SH-SY5Y (cell line): Measurements from ENCODE around the gene ILKAP.

Source experiments
- GATA2 ChIP-seq: IDR thresholded peaks from 2 replicates; pipeline ENCODE4 v1.6.1; 2011; ENCODE audit warnings: mild to moderate bottlenecking, low read depth, low read length
- GATA3 ChIP-seq: IDR thresholded peaks from 2 replicates; pipeline ENCODE4 v1.6.1; 2011; ENCODE audit warnings: low read depth, mild to moderate bottlenecking, low read length, moderate library complexity

The ILKAP gene

DNA sequence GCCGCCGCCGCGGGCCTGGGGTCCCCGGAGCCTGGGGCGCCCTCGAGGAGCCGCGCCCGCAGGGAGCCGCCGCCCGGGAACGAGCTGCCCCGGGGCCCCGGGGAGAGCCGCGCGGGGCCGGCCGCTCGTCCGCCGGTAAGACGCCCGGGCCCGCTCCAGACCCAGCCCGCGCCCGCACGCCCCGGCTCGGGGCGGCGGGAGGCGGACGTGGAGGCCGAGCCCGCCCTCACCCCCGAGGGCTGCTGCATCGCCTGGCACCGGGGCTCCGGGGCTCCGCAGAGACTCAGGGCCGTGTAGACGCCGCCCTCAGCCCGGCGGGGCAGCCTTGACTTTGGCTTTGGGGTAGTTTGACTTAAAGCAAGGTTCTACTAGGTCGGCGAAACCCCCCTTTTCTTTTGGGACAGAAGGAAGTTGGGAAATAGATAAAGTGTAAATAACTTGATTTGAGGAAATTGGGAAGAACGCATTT lies 44.4 kb downstream of the ILKAP start:
- TF ChIP-seq GATA2 (no peak), GATA3 (no peak)

GRCh38 chr2:238158509-238159070 lies 44.9 kb downstream of the ILKAP start, which contains the start of gene ERFE:
TSS of gene ERFE (plus strand) at chr2:238158970. CDS start at chr2:238159008, 38 bp downstream.
- TF ChIP-seq GATA3 (no peak), GATA2 (no peak)

GRCh38 chr2:238158018-238158508 lies 45.4 kb downstream of the ILKAP start:
- no peak for TF ChIP-seq GATA2
- no peak for TF ChIP-seq GATA3

GRCh38 chr2:238157506-238158017 lies 45.9 kb downstream of the ILKAP start:
- TF ChIP-seq GATA3, result no peak
- TF ChIP-seq GATA2, result no peak

DNA sequence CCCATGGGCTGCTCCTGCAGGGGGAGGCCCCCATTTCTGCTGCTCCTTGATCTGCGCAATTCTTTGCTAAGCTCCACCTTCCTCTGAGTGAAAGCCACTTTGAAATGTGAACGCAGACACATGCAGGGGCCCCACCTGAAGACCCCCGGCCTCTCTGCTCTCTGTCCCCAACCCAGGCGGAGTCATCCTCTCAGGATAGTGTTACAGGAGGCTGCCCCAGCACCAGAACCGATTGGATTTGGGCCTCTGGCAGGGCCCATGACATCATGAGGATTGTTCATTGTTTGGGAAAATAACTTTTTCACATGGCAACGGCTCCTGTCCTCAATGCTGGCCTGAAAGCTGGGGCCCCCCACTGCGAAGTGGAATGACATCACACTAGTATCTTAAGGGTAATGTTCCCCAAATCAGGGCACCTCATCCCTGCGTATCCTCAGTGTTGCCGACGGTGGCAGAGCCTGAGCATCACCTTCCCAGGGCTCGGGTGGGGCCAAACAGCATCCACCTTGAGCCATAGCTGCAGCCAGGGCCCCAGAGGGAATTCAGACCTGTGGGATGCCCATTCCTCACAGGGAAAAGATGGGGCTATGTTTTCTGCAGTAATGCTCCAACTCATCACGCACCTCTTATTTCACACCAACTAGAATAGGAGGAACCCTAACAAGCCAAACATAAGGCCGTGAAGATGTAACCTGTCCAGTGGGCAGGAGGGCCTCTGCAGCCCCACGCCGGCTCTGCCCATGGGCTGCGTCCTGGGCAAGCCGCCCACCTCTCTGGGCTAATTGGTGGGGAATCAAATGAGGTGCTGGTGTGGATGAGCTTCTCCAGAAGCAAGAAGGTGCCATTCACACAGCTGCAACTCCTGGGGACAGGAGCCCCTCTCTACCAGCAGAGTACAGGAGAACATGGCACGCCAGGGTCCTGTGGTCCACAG lies 47.5 kb downstream of the ILKAP start:
- no peak for TF ChIP-seq GATA3
- no peak for TF ChIP-seq GATA2

DNA sequence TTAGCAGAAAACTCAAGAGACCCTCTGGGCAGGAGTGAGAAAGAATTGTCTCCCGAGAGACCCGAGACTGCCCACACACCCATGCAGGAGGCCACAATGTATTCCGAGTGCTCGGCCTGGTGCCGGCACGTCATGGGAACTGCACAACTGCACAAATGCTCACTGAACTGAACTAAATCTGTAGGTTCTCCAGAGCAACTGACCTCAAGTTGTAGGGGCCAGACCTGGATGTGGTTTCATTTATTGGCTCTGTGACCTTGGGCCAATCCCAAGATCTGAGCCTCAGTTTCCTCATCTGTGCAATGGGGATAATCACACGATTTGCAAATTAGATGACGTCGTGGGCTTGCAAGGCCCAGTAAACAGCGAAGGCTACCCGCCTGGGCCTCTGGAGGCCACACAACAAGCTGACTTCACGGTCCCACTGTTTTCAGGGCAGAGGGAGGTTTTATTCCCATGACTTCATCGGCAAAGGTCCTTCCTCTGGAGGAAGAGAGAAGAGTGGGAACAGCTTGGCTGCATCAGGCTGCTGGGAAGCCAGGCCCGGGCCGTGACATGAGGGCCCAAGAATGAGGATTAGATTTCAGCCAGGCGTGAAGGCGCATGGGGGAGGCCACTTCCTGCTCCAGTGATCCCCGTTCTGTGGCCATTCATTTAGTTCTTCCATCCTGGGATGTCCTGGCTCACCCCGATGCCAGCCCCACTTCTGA lies 48.3 kb downstream of the ILKAP start:
- no peak for TF ChIP-seq GATA2
- no peak for TF ChIP-seq GATA3

GRCh38 chr2:238154570-238154969 lies 48.9 kb downstream of the ILKAP start:
- TF ChIP-seq GATA3, result no peak
- no peak for TF ChIP-seq GATA2

- TF ChIP-seq GATA3, result no peak
- no peak for TF ChIP-seq GATA2
These were observed 50.5 kb downstream of the ILKAP start for GRCh38 chr2:238152771-238153688.

DNA sequence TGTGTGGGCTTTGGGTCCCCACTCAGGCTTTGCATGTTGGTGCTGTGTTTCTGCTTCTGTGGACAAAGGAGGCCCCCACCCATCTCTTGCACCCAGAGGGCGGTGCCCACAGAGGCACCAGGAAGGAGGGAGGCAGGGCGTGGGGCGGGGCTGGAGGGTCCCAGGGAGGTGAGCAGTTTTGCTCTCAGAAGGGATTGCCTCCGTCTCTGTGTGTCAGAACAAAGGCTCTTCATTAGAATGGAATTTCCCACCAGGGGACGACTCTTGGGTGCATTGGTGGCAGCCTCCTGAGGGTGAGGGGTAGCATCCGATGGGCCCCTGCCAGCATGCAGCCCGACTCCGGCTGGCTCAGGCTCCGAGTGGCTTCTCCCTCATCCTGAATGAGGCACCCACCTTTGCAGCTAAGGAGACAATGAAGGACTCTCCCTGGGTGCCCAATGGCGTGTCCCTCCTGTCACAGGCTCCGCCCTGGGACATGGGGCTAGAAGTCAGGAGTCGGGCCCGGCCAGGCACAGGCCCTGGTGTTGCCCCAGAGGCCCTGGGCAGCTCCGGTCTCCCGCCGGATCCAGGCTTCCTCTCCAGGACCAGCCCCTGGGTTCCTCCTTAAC lies 51.8 kb downstream of the ILKAP start:
- TF ChIP-seq GATA3 (no peak), GATA2 (no peak)

- TF ChIP-seq GATA3 (no peak), GATA2 (no peak)
These were observed 52.3 kb downstream of the ILKAP start for GRCh38 chr2:238151205-238151604.

GRCh38 chr2:238150686-238151085 lies 52.8 kb downstream of the ILKAP start:
- TF ChIP-seq GATA2 (no peak), GATA3 (no peak)

- TF ChIP-seq GATA2, result no peak
- no peak for TF ChIP-seq GATA3
These were observed 53.5 kb downstream of the ILKAP start for GRCh38 chr2:238149841-238150572.
